Astrocyte (in vitro differentiated cells and primary cell): ENCODE measurements around the gene VWA5B1. TPM values are rescaled to one million over a fixed set of nuclear protein-coding genes. Genes with fewer than 3 reads are reported as not detected.

Source experiments
- DNase-seq: peaks from one replicate; pipeline ENCODE4 v3.0.0-alpha.2; 2010; ENCODE audit warnings: low read depth
- FAIRE-seq: peaks from 2 replicates; lab custom pipeline; 2011; peaks lifted over from hg19 to GRCh38; lab: Jason Lieb, UNC
- H2AFZ ChIP-seq: 2 replicates; pipeline ENCODE4 v1.6.0; 2012; ENCODE audit warnings: low read depth, low read length, inconsistent platforms
- H3K27ac ChIP-seq: 2 replicates; pipeline ENCODE4 v1.5.1; 2011; ENCODE audit warnings: low read depth, low read length, inconsistent platforms
- H3K27me3 ChIP-seq: 2 replicates; pipeline ENCODE4 v1.6.0; 2011; ENCODE audit warnings: low read length, inconsistent platforms; ENCODE audit not compliant: insufficient read depth
- H3K36me3 ChIP-seq: 2 replicates; pipeline ENCODE4 v1.5.1; 2011; ENCODE audit warnings: low read length, inconsistent platforms; ENCODE audit not compliant: insufficient read depth
- H3K4me1 ChIP-seq: 2 replicates; pipeline ENCODE4 v1.5.1; 2011; ENCODE audit warnings: low read length, inconsistent platforms; ENCODE audit not compliant: insufficient read depth
- H3K4me2 ChIP-seq: 2 replicates; pipeline ENCODE4 v1.6.0; 2012; ENCODE audit warnings: low read length, inconsistent platforms
- H3K4me3 ChIP-seq: 2 replicates; pipeline ENCODE4 v1.5.1; 2011; ENCODE audit warnings: low read depth, mild to moderate bottlenecking, low read length, inconsistent platforms; ENCODE audit not compliant: insufficient read depth
- H3K79me2 ChIP-seq: 2 replicates; pipeline ENCODE4 v1.6.0; 2012; ENCODE audit warnings: mild to moderate bottlenecking, low read length, inconsistent platforms; ENCODE audit not compliant: insufficient read depth
- H3K9ac ChIP-seq: 2 replicates; pipeline ENCODE4 v1.6.0; 2012; ENCODE audit warnings: mild to moderate bottlenecking, low read length, inconsistent platforms
- H3K9me3 ChIP-seq: 2 replicates; pipeline ENCODE4 v1.5.1; 2012; ENCODE audit warnings: low read depth, mild to moderate bottlenecking, low read length, inconsistent platforms; ENCODE audit not compliant: insufficient read depth
- H4K20me1 ChIP-seq: 2 replicates; pipeline ENCODE4 v1.6.0; 2012; ENCODE audit warnings: low read length, inconsistent platforms; ENCODE audit not compliant: insufficient read depth
- H3K27ac Mint-ChIP-seq: one replicate; pipeline ENCODE4 v1.8.0; 2021; ENCODE audit warnings: mild to moderate bottlenecking, mixed read lengths; ENCODE audit not compliant: unreplicated experiment
- H3K27me3 Mint-ChIP-seq: one replicate; pipeline ENCODE4 v1.8.0; 2021; ENCODE audit warnings: low read depth, mixed read lengths; ENCODE audit not compliant: unreplicated experiment
- H3K36me3 Mint-ChIP-seq: one replicate; pipeline ENCODE4 v1.8.0; 2021; ENCODE audit warnings: low read depth, mixed read lengths; ENCODE audit not compliant: unreplicated experiment
- H3K4me1 Mint-ChIP-seq: one replicate; pipeline ENCODE4 v1.8.0; 2021; ENCODE audit warnings: low read depth, mixed read lengths; ENCODE audit not compliant: unreplicated experiment
- H3K4me3 Mint-ChIP-seq: one replicate; pipeline ENCODE4 v1.8.0; 2021; ENCODE audit warnings: mild to moderate bottlenecking, moderate library complexity, mixed read lengths; ENCODE audit not compliant: unreplicated experiment
- H3K9me3 Mint-ChIP-seq: one replicate; pipeline ENCODE4 v1.8.0; 2021; ENCODE audit warnings: mild to moderate bottlenecking, mixed read lengths; ENCODE audit not compliant: unreplicated experiment
- CTCF ChIP-seq: IDR thresholded peaks from 2 replicates; pipeline ENCODE4 v1.5.1; 2011; ENCODE audit warnings: low read depth, mild to moderate bottlenecking, inconsistent platforms, low read length, moderate library complexity; ENCODE audit not compliant: insufficient read depth
- EZH2 ChIP-seq: IDR thresholded peaks from 2 replicates; pipeline ENCODE4 v1.6.1; 2012; ENCODE audit warnings: mild to moderate bottlenecking, low read length, inconsistent platforms; ENCODE audit not compliant: insufficient read depth
- total RNA-seq: library from RNA; stranded (reverse); gene quantifications from 2 replicates; pipeline ENCODE4 v1.2.1, GENCODE V29; 2021

VWA5B1 gene
- total RNA-seq, 1 donor from 2014 or later = not detected

- TF ChIP-seq CTCF (no peak), EZH2 (no peak)
- H3K27ac Mint-ChIP-seq = no peak overlapping the region
- H3K27me3 Mint-ChIP-seq = peaks cover 57% of the 10 kb centered on the region
- DNase-seq (no peak), FAIRE-seq (no peak)
- no peak overlapping the region for H2AFZ ChIP-seq
- H3K4me2 ChIP-seq = no peak overlapping the region
- H3K36me3 ChIP-seq = no peaks in the 10 kb centered on the region
- H3K27ac ChIP-seq = no peak overlapping the region
- peaks cover 7% of the 10 kb centered on the region for H3K4me1 Mint-ChIP-seq
- no peaks in the 10 kb centered on the region for H4K20me1 ChIP-seq
- no peaks in the 10 kb centered on the region for H3K9me3 Mint-ChIP-seq
- H3K9ac ChIP-seq = no peak overlapping the region
- H3K9me3 ChIP-seq = no peaks in the 10 kb centered on the region
- H3K79me2 ChIP-seq = no peaks in the 10 kb centered on the region
- peaks cover 27% of the 10 kb centered on the region for H3K4me1 ChIP-seq
- no peaks in the 10 kb centered on the region for H3K36me3 Mint-ChIP-seq
- peaks cover 2% of the 10 kb centered on the region for H3K27me3 ChIP-seq
- no peak overlapping the region for H3K4me3 ChIP-seq
- no peak overlapping the region for H3K4me3 Mint-ChIP-seq
These were observed 113.8 kb downstream of the VWA5B1 start for GRCh38 chr1:20404466-20404865.

Other genes with a start within 250 kb of the VWA5B1 start
- not detected in 2 replicates for gene PLA2G5, start 220.7 kb upstream of the VWA5B1 start, total RNA-seq
- gene PLA2G2D, start 171.3 kb upstream of the VWA5B1 start, total RNA-seq = not detected in 2 replicates
- 0.23 TPM in 1 of 2 replicates, not detected in the other for gene PLA2G2F, start 151.6 kb upstream of the VWA5B1 start, total RNA-seq
- 0.09 and 0.19 TPM in 2 replicates for gene UBXN10, start 104.8 kb upstream of the VWA5B1 start, total RNA-seq
- gene PLA2G2C, start 104.4 kb upstream of the VWA5B1 start, total RNA-seq = not detected in 2 replicates
- 17.5 and 18.9 TPM in 2 replicates for gene CAMK2N1, start 195.3 kb downstream of the VWA5B1 start, total RNA-seq
- gene MUL1, start 217.3 kb downstream of the VWA5B1 start, total RNA-seq = 30.1 and 32.5 TPM in 2 replicates